Endothelial cell of umbilical vein (primary cell): ENCODE data around the gene STAT5A. TPM values are rescaled to one million over a fixed set of nuclear protein-coding genes. Genes with fewer than 3 reads are reported as not detected.

Experiments
- BruUV-seq: library from RNA; stranded (reverse); fragments of 400-500 nt; replicated peaks from 2 replicates; lab custom pipeline; 2021; lab: Mats Ljungman, UMichigan
- CTCF ChIA-PET: fragments of 300-600, 350-600 bp; sonication (Branson Sonifier 250); formaldehyde crosslinking; loops from one replicate; lab custom pipeline; 2021; ENCODE audit warnings: antibody characterized with exemption, inconsistent platforms; lab: Charles Lee
- POLR2A ChIA-PET: fragments of 300-600, 350-600 bp; sonication (Branson Sonifier 250); formaldehyde crosslinking; loops from one replicate; lab custom pipeline; 2021; ENCODE audit warnings: antibody characterized with exemption, inconsistent platforms; lab: Charles Lee
- DNase-seq: peaks from one replicate; pipeline ENCODE4 v3.0.0-alpha.2; 2011; ENCODE audit warnings: low read depth, low spot score
- FAIRE-seq: peaks from 2 replicates; lab custom pipeline; 2011; peaks lifted over from hg19 to GRCh38; lab: Jason Lieb, UNC
- H2AFZ ChIP-seq: 2 replicates; pipeline ENCODE4 v1.6.0; 2012; ENCODE audit warnings: low read depth, low read length, control low read depth, inconsistent platforms
- H3K27ac ChIP-seq: 2 replicates; pipeline ENCODE4 v1.5.1; 2011; ENCODE audit warnings: low read depth, mild to moderate bottlenecking, control low read depth, low read length, moderate library complexity; ENCODE audit not compliant: insufficient read depth
- H3K27me3 ChIP-seq, 2 experiments: 2 replicates each; pipeline versions ENCODE4 v1.6.0 to v1.6.1; 2011; ENCODE audit warnings: low read length in 2 of 2, mixed read lengths in 1 of 2; ENCODE audit not compliant: control insufficient read depth in 2 of 2, insufficient read depth in 2 of 2
- H3K36me3 ChIP-seq, 2 experiments: 2 replicates in 1 of 2; 3 replicates in 1 of 2; pipeline ENCODE4 v1.5.1; 2011; ENCODE audit warnings: low read length in 2 of 2, mild to moderate bottlenecking in 1 of 2, moderate library complexity in 1 of 2; ENCODE audit not compliant: control insufficient read depth in 2 of 2, insufficient read depth in 2 of 2; ENCODE audit errors: extremely low read depth in 1 of 2
- H3K4me1 ChIP-seq: 3 replicates; pipeline ENCODE4 v1.5.1; 2011; ENCODE audit warnings: mild to moderate bottlenecking, low read length; ENCODE audit not compliant: control insufficient read depth, insufficient read depth; ENCODE audit errors: extremely low read depth
- H3K4me2 ChIP-seq: 2 replicates; pipeline ENCODE4 v1.6.1; 2011; ENCODE audit warnings: low read length, control low read depth, mixed read lengths; ENCODE audit not compliant: insufficient read depth
- H3K4me3 ChIP-seq, 3 experiments: fragments of 200-600 bp in 1 of 3; sonication (generic), shearing (Covaris generic) in 1 of 3; replicated peaks in 1 of 3; 2 replicates each; pipeline ENCODE4 v1.5.1; 2011 to 2016; ENCODE audit warnings: control low read depth in 3 of 3, low read length in 3 of 3, mild to moderate bottlenecking in 2 of 3, inconsistent platforms in 1 of 3, low read depth in 1 of 3, moderate library complexity in 1 of 3; ENCODE audit not compliant: insufficient read depth in 1 of 3
- H3K79me2 ChIP-seq: 2 replicates; pipeline ENCODE4 v1.6.0; 2012; ENCODE audit warnings: low read length, inconsistent platforms; ENCODE audit not compliant: control insufficient read depth, insufficient read depth
- H3K9ac ChIP-seq: replicated peaks from 2 replicates; pipeline ENCODE3; 2011; ENCODE audit warnings: low read length, control low read depth; ENCODE audit not compliant: insufficient read depth; ENCODE audit errors: extremely low read depth
- H3K9me1 ChIP-seq: replicated peaks from 3 replicates; pipeline ENCODE4 v1.6.0; 2011; ENCODE audit warnings: mild to moderate bottlenecking, low read length; ENCODE audit not compliant: control insufficient read depth, insufficient read depth; ENCODE audit errors: extremely low read depth
- H3K9me3 ChIP-seq: replicated peaks from 2 replicates; pipeline ENCODE4 v1.5.1; 2012; ENCODE audit warnings: low read length, inconsistent platforms; ENCODE audit not compliant: control insufficient read depth, insufficient read depth
- H4K20me1 ChIP-seq: replicated peaks from 2 replicates; pipeline ENCODE3; 2011; ENCODE audit warnings: mild to moderate bottlenecking, low read length; ENCODE audit not compliant: control insufficient read depth, insufficient read depth; ENCODE audit errors: extremely low read depth
- CTCF ChIP-seq, 2 donors: IDR thresholded peaks; 1 replicate in 1 of 2; 2 replicates in 1 of 2; pipeline ENCODE4 v1.5.1; 2011; ENCODE audit warnings: low read length in 2 of 2, mild to moderate bottlenecking in 2 of 2, moderate library complexity in 2 of 2, control low read depth in 1 of 2, inconsistent platforms in 1 of 2, low read depth in 1 of 2; ENCODE audit not compliant: insufficient read depth in 1 of 2; ENCODE audit errors: extremely low read depth in 1 of 2
- EZH2 ChIP-seq: IDR thresholded peaks from 2 replicates; pipeline ENCODE4 v1.6.1; 2012; ENCODE audit warnings: borderline replicate concordance, low read depth, mild to moderate bottlenecking, moderate library complexity, low read length, inconsistent platforms; ENCODE audit not compliant: severe bottlenecking
- FOS ChIP-seq: IDR thresholded peaks from 2 replicates; pipeline ENCODE4 v1.6.1; 2011; ENCODE audit warnings: mild to moderate bottlenecking, low read length, moderate library complexity, borderline replicate concordance; ENCODE audit not compliant: insufficient read depth
- GATA2 ChIP-seq: IDR thresholded peaks from 2 replicates; pipeline ENCODE4 v1.7.0; 2011; ENCODE audit warnings: low read depth, mild to moderate bottlenecking, moderate library complexity, mixed read lengths, low read length; ENCODE audit not compliant: insufficient read length, insufficient read depth
- JUN ChIP-seq: IDR thresholded peaks from 2 replicates; pipeline ENCODE4 v1.6.1; 2011; ENCODE audit warnings: borderline replicate concordance, low read depth; ENCODE audit not compliant: insufficient read length, insufficient read depth
- MAX ChIP-seq: IDR thresholded peaks from 2 replicates; pipeline ENCODE4 v1.6.1; 2011; ENCODE audit not compliant: insufficient read depth, insufficient read length
- MYC ChIP-seq: IDR thresholded peaks from one replicate; pipeline ENCODE4 v1.6.1; 2011; ENCODE audit warnings: mild to moderate bottlenecking, low read depth, low read length
- POLR2A ChIP-seq: IDR thresholded peaks from 2 replicates; pipeline ENCODE4 v1.6.1; 2012; ENCODE audit warnings: low read depth, mild to moderate bottlenecking, control low read depth, low read length
- POLR2AphosphoS5 ChIP-seq: IDR thresholded peaks from 2 replicates; pipeline ENCODE4 v1.6.1; 2012; ENCODE audit warnings: low read depth, mild to moderate bottlenecking, control low read depth, low read length, moderate library complexity; ENCODE audit not compliant: insufficient read depth
- dilution Hi-C: fragments of 300-500 bp; cut with MboI; formaldehyde crosslinking; loops from one replicate; pipeline ENCODE4 v1.15.0; 2019; ENCODE audit warnings: low sequenced_read_pairs; ENCODE audit not compliant: extremely low pct_ligation_motif_present
- intact Hi-C: fragments of 100-400 bp; cut with micrococcal nuclease; formaldehyde crosslinking; loops from one replicate; pipeline ENCODE4 v1.10.0; 2022
- polyA plus RNA-seq, 4 experiments: library from polyadenylated mRNA; depleted of rRNA in 3 of 4; stranded (reverse) in 3 of 4; unstranded in 1 of 4; fragments of >200 nt; gene quantifications; 2 replicates each; pipeline versions ENCODE4 v1.2.1 to v1.2.3, GENCODE V29; 2011 to 2012; ENCODE audit warnings: missing spikeins in 1 of 4
- total RNA-seq: library from RNA; stranded (reverse); gene quantifications from 2 replicates; pipeline ENCODE4 v1.2.3, GENCODE V29; 2021

STAT5A gene
- total and polyA plus RNA-seq, 2 donors (not counting 3 experiments of a cell fraction or from before 2014, with no cell fraction given): 18.0 to 23.4 TPM

- Histone ChIP-seq H3K9me3 (no peaks in the 10 kb centered on the region), H3K9ac (no peak overlapping the region), H3K79me2 (peaks cover 72% of the 10 kb centered on the region), H3K9me1 (no peaks in the 10 kb centered on the region), H2AFZ (no peak overlapping the region), H3K27me3 (no peaks in the 10 kb centered on the region), H3K4me2 (no peak overlapping the region), H3K36me3 (no peaks in the 10 kb centered on the region), H3K27ac (no peak overlapping the region), H4K20me1 (peaks cover 8% of the 10 kb centered on the region), H3K4me1 (no peaks in the 10 kb centered on the region), H3K4me3 (no peak overlapping the region)
- no TSS peak for BruUV-seq
- no peak for DNase-seq
- POLR2A ChIA-PET: no interaction called here
- intact Hi-C loops (no loop called here), dilution Hi-C loops (no loop called here)
- CTCF ChIA-PET: interaction anchor here (0.6 to 1.6 kb wide), 3 partner anchors 16 to 136 kb away, joined by 3 to 6 read pairs (median 4); no protein-coding TSS in a partner anchor
- FAIRE-seq: peak; percentile 49
- TF ChIP-seq MAX (no peak), GATA2 (no peak), POLR2A (no peak), CTCF (IDR thresholded peaks at IDR 0.05; ENCODE audit: extremely low read depth in 1 of 2, insufficient read depth in 1 of 2, low read depth in 1 of 2, low read length in 2 of 2) (no peak), MYC (no peak), EZH2 (no peak), JUN (no peak), FOS (no peak), POLR2AphosphoS5 (no peak)
These were observed 70.1 kb downstream of the STAT5A start for GRCh38 chr17:42358434-42358833.
